Endothelial cell of umbilical vein (primary cell): ENCODE results near the gene SRP9. TPM values are rescaled to one million over a fixed set of nuclear protein-coding genes. Genes with fewer than 3 reads are reported as not detected.
"Not testable (repeated sequence)": the region's sequence is repeated elsewhere in the genome, so short reads cannot be mapped to it uniquely, and the experiment has no call there.

Experiments used
- BruUV-seq: library from RNA; stranded (reverse); fragments of 400-500 nt; replicated peaks from 2 replicates; lab custom pipeline; 2021; lab: Mats Ljungman, UMichigan
- CTCF ChIA-PET: fragments of 300-600, 350-600 bp; sonication (Branson Sonifier 250); formaldehyde crosslinking; loops from one replicate; lab custom pipeline; 2021; ENCODE audit warnings: antibody characterized with exemption, inconsistent platforms; lab: Charles Lee
- POLR2A ChIA-PET: fragments of 300-600, 350-600 bp; sonication (Branson Sonifier 250); formaldehyde crosslinking; loops from one replicate; lab custom pipeline; 2021; ENCODE audit warnings: antibody characterized with exemption, inconsistent platforms; lab: Charles Lee
- DNase-seq: peaks from one replicate; pipeline ENCODE4 v3.0.0-alpha.2; 2011; ENCODE audit warnings: low read depth, low spot score
- FAIRE-seq: peaks from 2 replicates; lab custom pipeline; 2011; peaks lifted over from hg19 to GRCh38; lab: Jason Lieb, UNC
- H2AFZ ChIP-seq: 2 replicates; pipeline ENCODE4 v1.6.0; 2012; ENCODE audit warnings: low read depth, low read length, control low read depth, inconsistent platforms
- H3K27ac ChIP-seq: 2 replicates; pipeline ENCODE4 v1.5.1; 2011; ENCODE audit warnings: low read depth, mild to moderate bottlenecking, control low read depth, low read length, moderate library complexity; ENCODE audit not compliant: insufficient read depth
- H3K27me3 ChIP-seq, 2 experiments: 2 replicates each; pipeline versions ENCODE4 v1.6.0 to v1.6.1; 2011; ENCODE audit warnings: low read length in 2 of 2, mixed read lengths in 1 of 2; ENCODE audit not compliant: control insufficient read depth in 2 of 2, insufficient read depth in 2 of 2
- H3K36me3 ChIP-seq, 2 experiments: 2 replicates in 1 of 2; 3 replicates in 1 of 2; pipeline ENCODE4 v1.5.1; 2011; ENCODE audit warnings: low read length in 2 of 2, mild to moderate bottlenecking in 1 of 2, moderate library complexity in 1 of 2; ENCODE audit not compliant: control insufficient read depth in 2 of 2, insufficient read depth in 2 of 2; ENCODE audit errors: extremely low read depth in 1 of 2
- H3K4me1 ChIP-seq: 3 replicates; pipeline ENCODE4 v1.5.1; 2011; ENCODE audit warnings: mild to moderate bottlenecking, low read length; ENCODE audit not compliant: control insufficient read depth, insufficient read depth; ENCODE audit errors: extremely low read depth
- H3K4me2 ChIP-seq: 2 replicates; pipeline ENCODE4 v1.6.1; 2011; ENCODE audit warnings: low read length, control low read depth, mixed read lengths; ENCODE audit not compliant: insufficient read depth
- H3K4me3 ChIP-seq, 3 experiments: fragments of 200-600 bp in 1 of 3; sonication (generic), shearing (Covaris generic) in 1 of 3; replicated peaks in 1 of 3; 2 replicates each; pipeline ENCODE4 v1.5.1; 2011 to 2016; ENCODE audit warnings: control low read depth in 3 of 3, low read length in 3 of 3, mild to moderate bottlenecking in 2 of 3, inconsistent platforms in 1 of 3, low read depth in 1 of 3, moderate library complexity in 1 of 3; ENCODE audit not compliant: insufficient read depth in 1 of 3
- H3K79me2 ChIP-seq: 2 replicates; pipeline ENCODE4 v1.6.0; 2012; ENCODE audit warnings: low read length, inconsistent platforms; ENCODE audit not compliant: control insufficient read depth, insufficient read depth
- H3K9ac ChIP-seq: replicated peaks from 2 replicates; pipeline ENCODE3; 2011; ENCODE audit warnings: low read length, control low read depth; ENCODE audit not compliant: insufficient read depth; ENCODE audit errors: extremely low read depth
- H3K9me1 ChIP-seq: replicated peaks from 3 replicates; pipeline ENCODE4 v1.6.0; 2011; ENCODE audit warnings: mild to moderate bottlenecking, low read length; ENCODE audit not compliant: control insufficient read depth, insufficient read depth; ENCODE audit errors: extremely low read depth
- H3K9me3 ChIP-seq: replicated peaks from 2 replicates; pipeline ENCODE4 v1.5.1; 2012; ENCODE audit warnings: low read length, inconsistent platforms; ENCODE audit not compliant: control insufficient read depth, insufficient read depth
- H4K20me1 ChIP-seq: replicated peaks from 2 replicates; pipeline ENCODE3; 2011; ENCODE audit warnings: mild to moderate bottlenecking, low read length; ENCODE audit not compliant: control insufficient read depth, insufficient read depth; ENCODE audit errors: extremely low read depth
- CTCF ChIP-seq, 2 donors: IDR thresholded peaks; 1 replicate in 1 of 2; 2 replicates in 1 of 2; pipeline ENCODE4 v1.5.1; 2011; ENCODE audit warnings: low read length in 2 of 2, mild to moderate bottlenecking in 2 of 2, moderate library complexity in 2 of 2, control low read depth in 1 of 2, inconsistent platforms in 1 of 2, low read depth in 1 of 2; ENCODE audit not compliant: insufficient read depth in 1 of 2; ENCODE audit errors: extremely low read depth in 1 of 2
- FOS ChIP-seq: IDR thresholded peaks from 2 replicates; pipeline ENCODE4 v1.6.1; 2011; ENCODE audit warnings: mild to moderate bottlenecking, low read length, moderate library complexity, borderline replicate concordance; ENCODE audit not compliant: insufficient read depth
- MAX ChIP-seq: IDR thresholded peaks from 2 replicates; pipeline ENCODE4 v1.6.1; 2011; ENCODE audit not compliant: insufficient read depth, insufficient read length
- POLR2A ChIP-seq: IDR thresholded peaks from 2 replicates; pipeline ENCODE4 v1.6.1; 2012; ENCODE audit warnings: low read depth, mild to moderate bottlenecking, control low read depth, low read length
- POLR2AphosphoS5 ChIP-seq: IDR thresholded peaks from 2 replicates; pipeline ENCODE4 v1.6.1; 2012; ENCODE audit warnings: low read depth, mild to moderate bottlenecking, control low read depth, low read length, moderate library complexity; ENCODE audit not compliant: insufficient read depth
- dilution Hi-C: fragments of 300-500 bp; cut with MboI; formaldehyde crosslinking; loops from one replicate; pipeline ENCODE4 v1.15.0; 2019; ENCODE audit warnings: low sequenced_read_pairs; ENCODE audit not compliant: extremely low pct_ligation_motif_present
- intact Hi-C: fragments of 100-400 bp; cut with micrococcal nuclease; formaldehyde crosslinking; loops from one replicate; pipeline ENCODE4 v1.10.0; 2022
- polyA plus RNA-seq, 4 experiments: library from polyadenylated mRNA; depleted of rRNA in 3 of 4; stranded (reverse) in 3 of 4; unstranded in 1 of 4; fragments of >200 nt; gene quantifications; 2 replicates each; pipeline versions ENCODE4 v1.2.1 to v1.2.3, GENCODE V29; 2011 to 2012; ENCODE audit warnings: missing spikeins in 1 of 4
- total RNA-seq: library from RNA; stranded (reverse); gene quantifications from 2 replicates; pipeline ENCODE4 v1.2.3, GENCODE V29; 2021

Gene SRP9
- total and polyA plus RNA-seq, 2 donors (not counting 3 experiments of a cell fraction or from before 2014, with no cell fraction given): 283 to 384 TPM

DNA sequence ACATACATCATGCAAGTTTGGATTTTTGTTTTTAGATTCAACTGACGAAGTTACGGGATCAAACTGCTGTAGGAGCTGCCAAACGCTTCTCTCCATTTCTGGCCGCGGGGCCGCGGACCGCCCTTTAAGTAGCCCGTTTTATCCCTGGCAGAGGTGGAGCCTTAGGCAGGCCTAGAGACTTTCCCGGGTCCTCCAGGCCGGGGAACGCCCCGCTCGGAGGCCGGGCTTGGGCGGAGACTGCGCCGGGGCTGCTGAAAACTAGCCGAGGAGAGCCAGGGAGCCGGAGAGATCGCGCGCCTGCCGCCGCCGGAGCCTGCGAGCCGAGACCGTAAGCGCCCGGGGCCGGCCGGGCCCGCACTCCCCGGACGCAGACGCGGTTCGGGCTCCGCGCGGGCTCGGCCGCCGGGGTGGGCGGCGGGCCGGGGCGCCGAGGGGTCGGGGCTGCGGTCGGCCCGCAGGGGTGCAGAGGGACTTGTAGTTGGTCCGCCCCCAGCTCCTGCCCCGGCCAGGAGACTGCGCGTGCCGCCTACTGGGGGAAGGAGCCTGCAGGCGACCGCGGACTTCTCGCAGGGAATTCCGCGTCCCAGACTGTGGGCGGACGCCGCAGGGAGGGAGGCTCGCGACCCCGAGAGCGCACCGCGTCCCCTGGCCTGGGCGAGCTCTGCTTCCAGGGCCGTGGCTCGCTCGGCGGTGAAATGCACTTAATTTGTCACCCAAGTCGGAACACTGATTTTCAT is 32.4 kb downstream of the SRP9 start, which contains the start of gene EPHX1:
TSS of gene EPHX1 (plus strand) at position 283 of the 737 bp plus-strand sequence. CDS start 18,606 bp downstream, outside the sequence.
- Histone ChIP-seq H3K36me3 (no peaks in the 10 kb centered on the region), H3K4me2 (peak within 1 kb of the TSS; percentile 73), H3K27me3 (no peaks in the 10 kb centered on the region), H3K9me1 (no peaks in the 10 kb centered on the region), H3K27ac (no peak within 1 kb of the TSS), H3K9me3 (no peaks in the 10 kb centered on the region), H2AFZ (peak within 1 kb of the TSS; percentile 88), H4K20me1 (no peaks in the 10 kb centered on the region), H3K79me2 (no peaks in the 10 kb centered on the region), H3K9ac (peak within 1 kb of the TSS; percentile 20), H3K4me3 (peak within 1 kb of the TSS in 2 of 3 experiments; percentile 43 to 70), H3K4me1 (peaks cover 8% of the 10 kb centered on the region)
- CTCF ChIA-PET: interaction anchor here (0.7 to 3.8 kb wide), 13 partner anchors 9 to 335 kb away, joined by 3 to 21 read pairs (median 5); partner anchors contain the start of genes SRP9 and TMEM63A
- TF ChIP-seq CTCF (IDR thresholded peaks at IDR 0.05; ENCODE audit: extremely low read depth in 1 of 2, insufficient read depth in 1 of 2, low read depth in 1 of 2, low read length in 2 of 2) (peak in 1 of 2 donors; percentile 40), POLR2A (peak; percentile 96), POLR2AphosphoS5 (peak; percentile 93), FOS (no peak), MAX (no peak)
- FAIRE-seq (peak; percentile 97), DNase-seq (peak; percentile 85)
- dilution Hi-C loops (no loop called here), intact Hi-C loops (loop anchor here (1.0 to 2.0 kb wide), 5 partner anchors 33 to 335 kb away; partner anchors contain the start of genes SRP9 and TMEM63A)
- POLR2A ChIA-PET: interaction anchor here (0.6 kb wide), 1 partner anchor 30 kb away, joined by 13 read pairs; no protein-coding TSS in a partner anchor
- BruUV-seq: TSS peak; percentile 29

- DNase-seq: peak; percentile 42
- peak overlapping the region; percentile 20 for H3K9ac ChIP-seq
- H3K4me1 ChIP-seq, H3K9me1 ChIP-seq, H4K20me1 ChIP-seq, H3K9me3 ChIP-seq, H3K36me3 ChIP-seq, H3K27me3 ChIP-seq, H3K27ac ChIP-seq, dilution Hi-C loops, H3K79me2 ChIP-seq, BruUV-seq: not testable (repeated sequence)
- intact Hi-C loops: loop anchor here (1.0 to 2.0 kb wide), 5 partner anchors 34 to 336 kb away; partner anchors contain the start of genes SRP9 and TMEM63A
- ChIA-PET CTCF (interaction anchor here (0.7 to 3.8 kb wide), 13 partner anchors 8 to 336 kb away, joined by 3 to 21 read pairs (median 5); partner anchors contain the start of genes SRP9 and TMEM63A), POLR2A (interaction anchor here (0.6 kb wide), 1 partner anchor 31 kb away, joined by 13 read pairs; no protein-coding TSS in a partner anchor)
- peak overlapping the region; percentile 73 for H3K4me2 ChIP-seq
- FAIRE-seq: peak; percentile 15
- peak overlapping the region in 2 of 3 experiments; percentile 43 to 70 for H3K4me3 ChIP-seq
- peak overlapping the region; percentile 88 for H2AFZ ChIP-seq
These were observed 33.2 kb downstream of the SRP9 start for GRCh38 chr1:225810579-225811538.
